ENCODE measurements around the gene AIRE. TPM values are rescaled to one million over a fixed set of nuclear protein-coding genes. Genes with fewer than 3 reads are reported as not detected.

Gene AIRE
- total and polyA plus RNA-seq, 7 donors = 0.01 to 0.19 (median 0.11) TPM; not detected in 3

DNA sequence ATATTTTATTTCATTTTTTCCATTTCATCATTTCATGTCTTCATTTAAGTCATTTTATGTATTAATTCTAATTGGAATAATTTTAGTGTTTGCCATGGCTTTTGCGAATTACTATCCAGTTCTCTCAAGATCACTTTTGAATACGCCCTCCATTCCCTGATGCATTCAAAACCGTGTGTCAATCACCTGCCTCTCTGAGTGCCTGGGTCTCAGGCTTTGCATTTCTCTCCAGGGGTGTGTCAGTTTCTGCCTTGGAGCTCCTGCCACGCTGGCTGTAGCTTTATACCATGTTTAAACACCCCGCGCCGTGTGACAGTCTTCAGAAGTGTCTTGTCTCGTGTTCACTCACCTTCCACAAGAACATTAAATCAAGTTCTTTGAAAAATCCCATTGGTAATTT lies 16.6 kb upstream of the AIRE start:
- Histone ChIP-seq H3K36me3 (ENCODE audit: insufficient read depth in 1 of 2, low read depth in 1 of 2) (no peaks in the 10 kb centered on the region), H3K27ac (no peak overlapping the region), H3K4me1 (no peaks in the 10 kb centered on the region), H3K4me3 (no peak overlapping the region), H3K9me3 (no peaks in the 10 kb centered on the region), H3K27me3 (ENCODE audit: insufficient read depth in 3 of 3, low read length in 2 of 3) (no peaks in the 10 kb centered on the region)
- intact Hi-C loops (cut with DNase I) = no loop called here
- ATAC-seq (no peak), DNase-seq (peak in 1 of 2 donors; percentile 10)
- no peak for TF ChIP-seq CTCF (IDR thresholded peaks at IDR 0.05)
- WGBS, 3 donors = 83 to 85% (median 84%) methylated on average over 8 of the region's 8 CpGs

DNA sequence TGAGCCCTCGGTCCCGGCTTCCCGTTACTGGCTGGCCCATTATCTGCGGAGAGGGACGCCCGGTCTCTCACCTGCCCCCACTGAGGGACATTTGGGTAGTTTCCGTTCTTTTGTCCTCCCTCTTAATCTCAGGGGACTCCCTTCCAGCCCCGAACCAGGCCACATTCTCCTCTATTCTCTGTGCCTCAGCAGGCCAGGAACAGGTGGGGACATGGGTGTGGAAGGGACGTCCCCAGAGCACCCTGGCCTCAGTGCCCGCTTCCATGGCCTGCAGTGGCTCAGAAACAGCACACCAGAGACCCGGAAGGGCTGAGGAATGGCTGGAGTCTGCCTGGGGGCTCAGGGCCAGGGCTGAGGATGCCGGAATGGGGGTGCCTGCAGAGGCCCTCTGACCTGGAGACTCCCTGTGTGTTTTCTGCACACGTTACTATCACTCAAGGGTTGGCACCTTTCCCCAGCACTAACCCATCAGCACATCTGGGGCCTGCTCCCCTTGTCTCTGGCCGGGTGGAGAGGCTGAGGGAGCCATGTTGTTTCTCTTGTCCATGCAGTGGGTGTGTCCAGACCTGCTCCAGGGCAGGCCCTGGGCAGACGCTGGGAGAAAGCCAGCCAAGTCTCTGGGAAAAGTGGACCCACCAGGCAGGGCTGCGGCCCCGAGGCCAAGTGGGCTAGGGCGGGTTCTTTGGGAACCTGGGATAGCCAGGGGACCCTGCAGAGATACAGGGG lies 14.0 kb upstream of the AIRE start:
- Histone ChIP-seq H3K9me3 (no peaks in the 10 kb centered on the region), H3K4me1 (no peaks in the 10 kb centered on the region), H3K4me3 (no peak overlapping the region), H3K27me3 (ENCODE audit: insufficient read depth in 3 of 3, low read length in 2 of 3) (no peaks in the 10 kb centered on the region), H3K36me3 (ENCODE audit: insufficient read depth in 1 of 2, low read depth in 1 of 2) (no peaks in the 10 kb centered on the region), H3K27ac (no peak overlapping the region)
- no peak for TF ChIP-seq CTCF (IDR thresholded peaks at IDR 0.05)
- intact Hi-C loops (cut with DNase I) = no loop called here
- ATAC-seq (no peak), DNase-seq (peak in 1 of 2 donors; percentile 37)
- WGBS, 3 donors = 79 to 86% (median 80%) methylated on average over 18 of the region's 18 CpGs

GRCh38 chr21:44272284-44272858 lies 13.3 kb upstream of the AIRE start:
- TF ChIP-seq CTCF (IDR thresholded peaks at IDR 0.05) = no peak
- Histone ChIP-seq H3K4me1 (no peaks in the 10 kb centered on the region), H3K4me3 (no peak overlapping the region), H3K9me3 (no peaks in the 10 kb centered on the region), H3K27me3 (ENCODE audit: insufficient read depth in 3 of 3, low read length in 2 of 3) (no peaks in the 10 kb centered on the region), H3K27ac (no peak overlapping the region), H3K36me3 (ENCODE audit: insufficient read depth in 1 of 2, low read depth in 1 of 2) (no peaks in the 10 kb centered on the region)
- intact Hi-C loops (cut with DNase I) = no loop called here
- DNase-seq (peak in 1 of 2 donors; percentile 49), ATAC-seq (no peak)
- WGBS, 3 donors = 80 to 88% (median 86%) methylated on average over 16 to 18 of the region's 18 CpGs

DNA sequence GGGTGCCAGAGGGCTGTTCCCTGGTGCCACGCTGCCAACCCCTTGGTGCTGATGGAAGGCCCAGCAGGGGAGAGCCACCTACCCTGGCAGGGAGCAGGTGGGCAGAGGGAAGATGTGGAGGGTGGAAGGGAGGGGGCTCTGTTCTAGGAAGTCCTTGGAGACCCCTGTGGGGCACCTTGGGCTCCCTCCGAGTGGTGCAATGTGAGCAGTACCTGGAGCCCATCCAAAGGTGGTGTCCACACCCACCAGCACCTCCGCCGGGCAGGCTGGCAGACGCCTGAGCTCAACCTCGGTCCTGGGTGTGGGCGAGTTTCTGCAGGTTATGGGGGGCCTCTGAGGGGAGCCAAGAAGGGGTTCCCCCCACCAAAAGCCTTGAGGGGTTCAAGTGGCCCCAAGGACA lies 12.6 kb upstream of the AIRE start:
- TF ChIP-seq CTCF (IDR thresholded peaks at IDR 0.05) = no peak
- ATAC-seq = no peak

More for the DNA sequence above, 12.6 kb upstream of the AIRE start:
- Histone ChIP-seq H3K9me3 (no peaks in the 10 kb centered on the region), H3K27me3 (ENCODE audit: insufficient read depth in 3 of 3, low read length in 2 of 3) (no peaks in the 10 kb centered on the region), H3K36me3 (ENCODE audit: insufficient read depth in 1 of 2, low read depth in 1 of 2) (no peaks in the 10 kb centered on the region), H3K4me1 (no peaks in the 10 kb centered on the region), H3K27ac (no peak overlapping the region), H3K4me3 (no peak overlapping the region)
- 73 to 87% (median 78%) methylated on average over 6 to 7 of the region's 7 CpGs for WGBS, 3 donors
- DNase-seq = peak in 1 of 2 donors; percentile 33
- intact Hi-C loops (cut with DNase I) = no loop called here

Measured in psoas muscle (tissue), 8 donors.